22Rv1 (cell line): ENCODE measurements around the gene UCP2.

Experiments used
- ZFX ChIP-seq: fragments of 450-650 bp; IDR thresholded peaks from 2 replicates; pipeline ENCODE4 v1.6.1; 2017; ENCODE audit warnings: antibody characterized with exemption, borderline replicate concordance
- TF ChIP-seq, protein P1 (sequence below): fragments of 450-650 bp; IDR thresholded peaks from 2 replicates; pipeline ENCODE4 v1.5.1; 2017; ENCODE audit warnings: mild to moderate bottlenecking

- TF ChIP-seq, protein P1, sequence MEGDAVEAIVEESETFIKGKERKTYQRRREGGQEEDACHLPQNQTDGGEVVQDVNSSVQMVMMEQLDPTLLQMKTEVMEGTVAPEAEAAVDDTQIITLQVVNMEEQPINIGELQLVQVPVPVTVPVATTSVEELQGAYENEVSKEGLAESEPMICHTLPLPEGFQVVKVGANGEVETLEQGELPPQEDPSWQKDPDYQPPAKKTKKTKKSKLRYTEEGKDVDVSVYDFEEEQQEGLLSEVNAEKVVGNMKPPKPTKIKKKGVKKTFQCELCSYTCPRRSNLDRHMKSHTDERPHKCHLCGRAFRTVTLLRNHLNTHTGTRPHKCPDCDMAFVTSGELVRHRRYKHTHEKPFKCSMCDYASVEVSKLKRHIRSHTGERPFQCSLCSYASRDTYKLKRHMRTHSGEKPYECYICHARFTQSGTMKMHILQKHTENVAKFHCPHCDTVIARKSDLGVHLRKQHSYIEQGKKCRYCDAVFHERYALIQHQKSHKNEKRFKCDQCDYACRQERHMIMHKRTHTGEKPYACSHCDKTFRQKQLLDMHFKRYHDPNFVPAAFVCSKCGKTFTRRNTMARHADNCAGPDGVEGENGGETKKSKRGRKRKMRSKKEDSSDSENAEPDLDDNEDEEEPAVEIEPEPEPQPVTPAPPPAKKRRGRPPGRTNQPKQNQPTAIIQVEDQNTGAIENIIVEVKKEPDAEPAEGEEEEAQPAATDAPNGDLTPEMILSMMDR, result no peak
- no peak for TF ChIP-seq ZFX
Observed at GRCh38 chr11:73945396-73945795, 37.2 kb downstream of the UCP2 start.
